T-cell (primary cell): Measurements from ENCODE around the gene ANP32E. TPM values are rescaled to one million over a fixed set of nuclear protein-coding genes. Genes with fewer than 3 reads are reported as not detected.
"Not testable (repeated sequence)": the region's sequence is repeated elsewhere in the genome, so short reads cannot be mapped to it uniquely, and the experiment has no call there.

ENCODE experiments used
- ATAC-seq, 4 experiments: fragments of 200-7000 bp in 3 of 4; fragments of 150-1000 bp in 1 of 4; cut with Tn5 transposase; replicated peaks in 1 of 4; 1 replicate in 3 of 4; 2 replicates in 1 of 4; pipeline ENCODE4 v1.10.0; 2021; ENCODE audit warnings: moderate library complexity in 3 of 4, mild to moderate bottlenecking in 2 of 4, moderate number of reproducible peaks in 1 of 4
- CTCF ChIA-PET, 2 donors: fragments of 300-600 bp; sonication (Branson Sonifier 250); formaldehyde crosslinking; loops; one replicate each; lab custom pipeline; 2022; ENCODE audit warnings: antibody characterized with exemption in 2 of 2; lab: Charles Lee
- POLR2A ChIA-PET, 2 donors: fragments of 300-600 bp; sonication (Branson Sonifier 250); formaldehyde crosslinking; loops; one replicate each; lab custom pipeline; 2022; ENCODE audit warnings: antibody characterized with exemption in 2 of 2; lab: Charles Lee
- DNase-seq, 35 experiments: peaks; one replicate each; pipeline versions ENCODE4 v3.0.0 to v3.0.0-alpha.2; 2013 to 2023
- H3K27ac ChIP-seq: one replicate; pipeline ENCODE4 v1.5.1; 2013; ENCODE audit warnings: low read length
- H3K27me3 ChIP-seq, 2 experiments: replicated peaks in 1 of 2; 1 replicate in 1 of 2; 2 replicates in 1 of 2; pipeline versions ENCODE4 v1.6.1 to v1.7.0; 2013; ENCODE audit warnings: low read length in 1 of 2, mixed read lengths in 1 of 2; ENCODE audit not compliant: control insufficient read depth in 2 of 2, insufficient read depth in 2 of 2; ENCODE audit errors: extremely low read depth in 1 of 2
- H3K36me3 ChIP-seq, 2 donors: 1 replicate in 1 of 2; 2 replicates in 1 of 2; pipeline versions ENCODE4 v1.6.1 to v1.7.0; 2013; ENCODE audit warnings: low read length in 1 of 2; ENCODE audit not compliant: control insufficient read depth in 2 of 2, insufficient read depth in 1 of 2; ENCODE audit errors: extremely low read depth in 1 of 2
- H3K4me1 ChIP-seq, 2 experiments: 1 replicate in 1 of 2; 2 replicates in 1 of 2; pipeline versions ENCODE4 v1.6.1 to v1.7.0; 2013; ENCODE audit warnings: low read length in 2 of 2, mixed read lengths in 1 of 2; ENCODE audit not compliant: insufficient read depth in 2 of 2, control insufficient read depth in 1 of 2; ENCODE audit errors: extremely low read depth in 1 of 2
- H3K4me3 ChIP-seq, 2 donors: 1 replicate in 1 of 2; 2 replicates in 1 of 2; pipeline versions ENCODE4 v1.5.1 to v1.7.0; 2013; ENCODE audit warnings: mild to moderate bottlenecking in 2 of 2, low read length in 1 of 2, moderate library complexity in 1 of 2; ENCODE audit not compliant: control insufficient read depth in 1 of 2; ENCODE audit errors: extremely low read depth in 1 of 2
- H3K9me3 ChIP-seq: 2 replicates; pipeline ENCODE4 v1.7.0; 2013
- H3K27ac Mint-ChIP-seq, 2 donors: one replicate each; pipeline ENCODE4 v1.8.0; 2020 to 2021; ENCODE audit warnings: mild to moderate bottlenecking in 2 of 2, mixed read lengths in 2 of 2
- H3K27me3 Mint-ChIP-seq, 2 donors: one replicate each; pipeline ENCODE4 v1.8.0; 2021 to 2022; ENCODE audit warnings: mixed read lengths in 2 of 2
- H3K36me3 Mint-ChIP-seq: one replicate; pipeline ENCODE4 v1.8.0; 2021; ENCODE audit warnings: mixed read lengths
- H3K4me1 Mint-ChIP-seq, 3 donors: one replicate each; pipeline ENCODE4 v1.8.0; 2020 to 2022; ENCODE audit warnings: mixed read lengths in 3 of 3, mild to moderate bottlenecking in 1 of 3
- H3K4me3 Mint-ChIP-seq, 3 donors: one replicate each; pipeline ENCODE4 v1.8.0; 2020 to 2022; ENCODE audit warnings: mild to moderate bottlenecking in 3 of 3, mixed read lengths in 3 of 3, moderate library complexity in 3 of 3
- H3K9me3 Mint-ChIP-seq, 3 donors: one replicate each; pipeline ENCODE4 v1.8.0; 2020 to 2022; ENCODE audit warnings: mixed read lengths in 3 of 3
- WGBS: methylation state at CpG from one replicate; pipeline ENCODE4 v1.1.5; 2013; ENCODE audit warnings: missing lambda C conversion rate; ENCODE audit not compliant: insufficient coverage; 5-methylcytosine and 5-hydroxymethylcytosine counted together
- total RNA-seq, 35 experiments: library from RNA in 6 of 35; stranded (reverse) in 6 of 35; fragments of 120-200 nt in 1 of 35; gene quantifications; one replicate each; pipeline versions ENCODE4 v1.2.1 to v1.2.4 and lab custom pipeline; 2013 to 2026

The ANP32E gene
- total RNA-seq, 5 donors from 2014 or later (not counting 1 experiment from before 2014, with no cell fraction given): 40.2 to 46.3 (median 44.9) TPM

DNA sequence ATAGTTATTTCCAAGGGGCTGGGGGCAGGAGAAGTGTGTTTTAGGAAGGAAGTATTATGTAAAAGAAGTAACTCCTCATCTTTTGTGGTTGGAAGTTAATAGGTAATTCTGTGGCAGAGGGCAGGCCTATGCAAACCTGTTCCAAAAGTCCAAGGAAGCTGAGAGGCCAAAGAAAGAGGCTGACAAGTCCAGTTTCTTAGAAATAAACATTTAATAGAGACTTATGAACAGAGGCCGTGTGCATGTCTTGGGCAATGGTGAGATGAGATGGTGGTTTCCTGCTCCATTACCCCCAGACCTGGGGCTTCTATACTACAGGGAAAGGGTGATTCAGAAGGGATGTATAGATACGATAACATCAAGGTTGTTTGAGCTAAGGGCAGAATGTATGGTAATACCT is 14.0 kb upstream of the ANP32E start:
- POLR2A ChIA-PET: no interaction called here
- CTCF ChIA-PET: no interaction called here
- Mint-ChIP-seq H3K4me3 (no peak overlapping the region), H3K36me3 (no peaks in the 10 kb centered on the region), H3K4me1 (no peaks in the 10 kb centered on the region), H3K27ac (no peak overlapping the region), H3K27me3 (peaks cover 6 to 8% of the 10 kb centered on the region in 2 donors), H3K9me3 (no peaks in the 10 kb centered on the region)
- Histone ChIP-seq H3K9me3 (no peaks in the 10 kb centered on the region), H3K4me3 (no peak overlapping the region), H3K27ac (no peak overlapping the region), H3K36me3 (no peaks in the 10 kb centered on the region), H3K4me1 (no peaks in the 10 kb centered on the region), H3K27me3 (peaks cover 0 to 28% of the 10 kb centered on the region in 2 experiments)
- DNase-seq (no peak), ATAC-seq (no peak)
- WGBS: 80% methylated on average over 1 of the region's 2 CpGs

DNA sequence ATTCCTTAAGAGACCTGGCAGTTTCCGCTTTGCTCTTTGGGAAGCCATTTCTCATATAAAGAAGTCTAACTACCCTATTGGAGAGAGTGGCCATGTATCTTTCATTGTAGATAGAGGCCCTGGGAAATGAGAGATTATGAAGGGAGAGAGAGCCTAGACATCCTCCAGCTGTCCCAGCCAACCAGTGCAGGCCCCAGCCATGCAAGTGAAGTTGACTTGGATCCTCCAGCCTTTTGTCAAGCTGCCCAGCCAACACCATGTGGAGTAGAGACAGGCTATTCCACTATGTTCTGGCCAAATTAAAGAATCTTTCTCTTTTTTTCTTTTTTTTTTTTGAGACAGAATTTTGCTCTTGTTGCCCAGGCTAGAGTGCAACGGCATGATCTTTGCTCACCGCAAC is 7.1 kb upstream of the ANP32E start:
- no peak overlapping the region for H3K27ac Mint-ChIP-seq
- no peak for DNase-seq
- POLR2A ChIA-PET: no interaction called here
- H3K4me1 Mint-ChIP-seq: no peaks in the 10 kb centered on the region
- no peaks in the 10 kb centered on the region for H3K36me3 ChIP-seq
- peaks cover 0 to 4% of the 10 kb centered on the region in 2 donors for H3K27me3 Mint-ChIP-seq
- H3K9me3 ChIP-seq: no peaks in the 10 kb centered on the region
- H3K36me3 Mint-ChIP-seq: no peaks in the 10 kb centered on the region
- H3K9me3 Mint-ChIP-seq: no peaks in the 10 kb centered on the region
- no peak overlapping the region for H3K4me3 Mint-ChIP-seq
- H3K4me1 ChIP-seq: no peaks in the 10 kb centered on the region
- WGBS: no CpG with 5 or more reads among the region's 3 CpGs
- no peak overlapping the region for H3K4me3 ChIP-seq
- no peak for ATAC-seq
- H3K27ac ChIP-seq: no peak overlapping the region
- CTCF ChIA-PET: no interaction called here
- peaks cover 0 to 10% of the 10 kb centered on the region in 2 experiments for H3K27me3 ChIP-seq

DNA sequence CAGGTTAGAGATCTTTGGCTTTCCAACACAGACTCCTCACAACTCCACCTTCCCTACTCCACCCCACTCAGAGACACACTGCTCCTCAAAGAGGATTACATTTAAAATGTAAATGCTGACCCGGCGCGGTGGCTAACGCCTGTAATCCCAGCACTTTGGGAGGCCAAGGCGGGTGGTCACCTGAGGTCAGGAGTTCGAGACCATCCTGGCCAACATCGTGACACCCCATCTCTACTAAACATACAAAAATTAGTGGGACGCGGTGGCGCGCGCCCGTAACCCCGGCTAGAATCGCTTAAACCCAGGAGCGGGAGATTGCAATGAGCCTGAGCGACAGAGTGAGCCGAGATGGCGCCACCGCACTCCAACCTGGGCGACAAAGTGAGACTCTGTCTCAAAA is 1.8 kb upstream of the ANP32E start:
- Histone ChIP-seq H3K9me3 (no peaks in the 10 kb centered on the region), H3K27ac (no peak overlapping the region), H3K4me1 (peaks cover 2 to 13% of the 10 kb centered on the region in 2 experiments), H3K36me3 (peaks cover 0 to 1% of the 10 kb centered on the region in 2 donors), H3K4me3 (no peak overlapping the region), H3K27me3 (no peaks in the 10 kb centered on the region)
- no peak for ATAC-seq
- ChIA-PET POLR2A (no interaction called here), CTCF (no interaction called here)
- Mint-ChIP-seq H3K4me3 (peak overlapping the region in 1 of 3 donors; percentile 35), H3K4me1 (peaks cover 14 to 19% (median 18%) of the 10 kb centered on the region in 3 donors), H3K9me3 (no peaks in the 10 kb centered on the region), H3K36me3 (no peaks in the 10 kb centered on the region), H3K27me3 (no peaks in the 10 kb centered on the region), H3K27ac (no peak overlapping the region)
- 100% methylated on average over 6 of the region's 21 CpGs for WGBS
- peak in 1 of 35 experiments; percentile 23 for DNase-seq

DNA sequence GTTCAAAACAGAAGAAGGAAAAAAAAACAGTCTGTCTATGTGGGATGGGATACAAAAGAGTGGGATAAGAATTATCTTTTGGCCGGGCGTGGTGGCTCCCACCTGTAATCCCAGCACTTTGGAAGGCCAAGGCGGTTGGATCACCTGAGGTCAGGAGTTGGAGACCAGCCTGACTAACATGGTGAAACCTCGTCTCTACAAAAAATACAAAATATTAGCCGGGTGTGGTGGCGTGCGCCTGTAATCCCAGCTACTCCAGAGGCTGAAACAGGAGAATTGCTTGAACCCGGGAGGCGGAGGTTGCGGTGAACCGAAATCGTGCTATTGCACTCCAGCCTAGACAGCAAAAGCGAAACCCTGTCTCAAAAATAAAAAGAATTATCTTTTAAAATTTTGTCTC is 1.3 kb upstream of the ANP32E start:
- DNase-seq, H3K27ac Mint-ChIP-seq, CTCF ChIA-PET, ATAC-seq, H3K4me3 ChIP-seq, H3K36me3 Mint-ChIP-seq, H3K36me3 ChIP-seq, H3K27me3 ChIP-seq, H3K9me3 ChIP-seq, H3K27me3 Mint-ChIP-seq, H3K4me3 Mint-ChIP-seq, H3K9me3 Mint-ChIP-seq, H3K27ac ChIP-seq: not testable (repeated sequence)
- peaks cover 2 to 13% of the 10 kb centered on the region in 2 experiments for H3K4me1 ChIP-seq
- H3K4me1 Mint-ChIP-seq: peaks cover 16 to 20% (median 19%) of the 10 kb centered on the region in 3 donors
- 81% methylated on average over 11 of the region's 13 CpGs for WGBS
- POLR2A ChIA-PET: interaction anchor here in 1 of 2 donors (0.6 kb wide), 1 partner anchor 60 kb away, joined by 6 read pairs; no protein-coding TSS in a partner anchor

DNA sequence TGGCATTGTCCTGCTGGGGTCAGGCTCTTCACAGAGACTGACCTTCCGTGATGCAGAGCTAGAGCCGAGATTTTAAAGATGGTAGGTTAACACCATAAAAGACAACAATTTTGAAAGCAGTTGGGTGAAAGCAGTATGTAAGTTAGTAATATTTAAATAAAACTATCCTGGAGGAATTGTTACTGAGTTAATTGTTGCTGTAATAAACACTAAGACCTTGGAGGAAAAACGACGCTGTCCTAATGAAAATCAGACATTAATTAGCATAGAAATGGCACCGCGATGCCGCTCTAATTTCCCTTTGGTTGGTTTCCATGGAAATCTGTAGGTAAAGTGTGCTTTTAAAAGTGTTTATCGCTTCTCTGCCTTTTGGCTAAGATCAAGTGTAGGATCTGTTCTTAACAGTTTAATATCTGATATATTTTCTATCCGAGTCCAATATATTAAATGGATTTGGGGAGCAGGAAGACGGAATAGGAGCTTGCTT is 745 bp upstream of the ANP32E start:
- Mint-ChIP-seq H3K4me3 (no peak overlapping the region), H3K27ac (no peak overlapping the region), H3K36me3 (no peaks in the 10 kb centered on the region), H3K9me3 (no peaks in the 10 kb centered on the region), H3K4me1 (peaks cover 16 to 20% (median 19%) of the 10 kb centered on the region in 3 donors), H3K27me3 (no peaks in the 10 kb centered on the region)
- peak overlapping the region; percentile 35 for H3K27ac ChIP-seq
- ChIA-PET CTCF (no interaction called here), POLR2A (interaction anchor here in 1 of 2 donors (0.6 kb wide), 1 partner anchor 61 kb away, joined by 6 read pairs; no protein-coding TSS in a partner anchor)
- H3K36me3 ChIP-seq: peaks cover 0 to 2% of the 10 kb centered on the region in 2 donors
- no peaks in the 10 kb centered on the region for H3K9me3 ChIP-seq
- peak overlapping the region; percentile 66 to 98 for H3K4me3 ChIP-seq
- DNase-seq (no peak), ATAC-seq (no peak)
- H3K4me1 ChIP-seq: peaks cover 2 to 13% of the 10 kb centered on the region in 2 experiments
- H3K27me3 ChIP-seq: no peaks in the 10 kb centered on the region
- 42% methylated on average over 5 of the region's 10 CpGs for WGBS

DNA sequence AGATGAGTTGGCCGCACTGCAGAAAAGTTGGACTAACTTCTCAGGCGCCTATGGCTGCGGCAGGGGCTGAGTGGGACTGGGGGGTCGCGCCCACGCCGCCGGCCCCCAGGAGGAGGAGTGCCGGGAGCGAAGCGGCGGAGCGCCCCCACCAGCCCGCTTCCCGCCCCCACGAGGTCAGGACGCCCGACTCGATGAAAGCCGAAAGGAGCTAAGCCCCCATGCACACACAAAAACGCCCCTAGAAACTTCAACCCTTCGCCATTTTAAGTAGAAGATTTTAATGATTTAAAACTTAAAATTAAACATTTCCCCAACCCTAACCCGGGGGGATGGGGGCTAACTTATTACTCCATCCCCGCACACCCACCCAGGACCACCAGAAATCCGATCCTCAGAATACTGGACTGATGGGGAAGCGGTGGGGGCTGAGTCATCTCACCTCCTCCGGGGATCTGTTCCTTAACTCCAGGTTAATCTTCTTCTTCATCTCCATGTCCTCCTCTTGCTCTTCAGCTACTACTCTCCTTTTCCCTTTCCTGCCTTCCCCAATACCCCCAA is 539 bp downstream of the ANP32E start:
- Histone ChIP-seq H3K27ac (peak overlapping the region; percentile 99), H3K36me3 (peaks cover 3 to 5% of the 10 kb centered on the region in 2 donors), H3K27me3 (no peaks in the 10 kb centered on the region), H3K4me3 (peak overlapping the region; percentile 66 to 98), H3K9me3 (no peaks in the 10 kb centered on the region), H3K4me1 (peaks cover 2 to 13% of the 10 kb centered on the region in 2 experiments)
- Mint-ChIP-seq H3K36me3 (no peaks in the 10 kb centered on the region), H3K9me3 (no peaks in the 10 kb centered on the region), H3K27ac (no peak overlapping the region), H3K27me3 (no peaks in the 10 kb centered on the region), H3K4me3 (no peak overlapping the region), H3K4me1 (peaks cover 16 to 20% (median 19%) of the 10 kb centered on the region in 3 donors)
- WGBS: 0% methylated on average over 8 of the region's 27 CpGs
- ATAC-seq (peak in 1 of 4 experiments; percentile 0), DNase-seq (peak in 17 of 35 experiments; percentile 7 to 52 (median 24))
- ChIA-PET CTCF (interaction anchor here in 1 of 2 donors (0.6 kb wide), 1 partner anchor 88 kb away, joined by 3 read pairs; no protein-coding TSS in a partner anchor), POLR2A (interaction anchor here (0.6 to 1.0 kb wide), 4 partner anchors 167 to 527 kb away, joined by 3 to 5 read pairs (median 4); partner anchors contain the start of gene VPS45 (in 1 of the 2))
